Spleen (tissue), 7 donors: ENCODE data around the gene UBASH3A.

Experiments
- CTCF ChIP-seq, 11 experiments: fragments of 200-600 bp in 7 of 11; fragments of 450-650 bp in 4 of 11; sonication (generic) in 4 of 11; IDR thresholded peaks in 8 of 11; conservative IDR thresholded peaks in 3 of 11; 1 replicate in 7 of 11; 2 replicates in 4 of 11; pipeline versions ENCODE4 v1.4.0 to v1.8.0; 2016 to 2021; ENCODE audit warnings: antibody characterized with exemption in 11 of 11, inconsistent platforms in 4 of 11, mild to moderate bottlenecking in 1 of 11
- POLR2AphosphoS5 ChIP-seq, 3 donors: sonication (generic); formaldehyde crosslinking; IDR thresholded peaks; one replicate each; pipeline ENCODE4 v1.5.1; 2017; ENCODE audit warnings: antibody characterized with exemption in 3 of 3
- donor health status: DM: no; HTN: no; CAD: no; lungs with moderate emphysema.
- donor health status: DM: no; HTN: no; CAD: no.
- donor health status: DM: no; HTN: no; CAD: no.

GRCh38 chr21:42472521-42472920 is 68.8 kb downstream of the UBASH3A start:
- TF ChIP-seq CTCF (IDR thresholded peaks at IDR 0.05 in 8 of 11, conservative IDR thresholded peaks at IDR 0.05 in 3 of 11) (no peak), POLR2AphosphoS5 (IDR thresholded peaks at IDR 0.05) (no peak)
